ENCODE results near the gene KCNH1.
A peak's percentile ranks its signal among the peaks of the same experiment; 100 is the strongest.

KCNH1 gene

DNA sequence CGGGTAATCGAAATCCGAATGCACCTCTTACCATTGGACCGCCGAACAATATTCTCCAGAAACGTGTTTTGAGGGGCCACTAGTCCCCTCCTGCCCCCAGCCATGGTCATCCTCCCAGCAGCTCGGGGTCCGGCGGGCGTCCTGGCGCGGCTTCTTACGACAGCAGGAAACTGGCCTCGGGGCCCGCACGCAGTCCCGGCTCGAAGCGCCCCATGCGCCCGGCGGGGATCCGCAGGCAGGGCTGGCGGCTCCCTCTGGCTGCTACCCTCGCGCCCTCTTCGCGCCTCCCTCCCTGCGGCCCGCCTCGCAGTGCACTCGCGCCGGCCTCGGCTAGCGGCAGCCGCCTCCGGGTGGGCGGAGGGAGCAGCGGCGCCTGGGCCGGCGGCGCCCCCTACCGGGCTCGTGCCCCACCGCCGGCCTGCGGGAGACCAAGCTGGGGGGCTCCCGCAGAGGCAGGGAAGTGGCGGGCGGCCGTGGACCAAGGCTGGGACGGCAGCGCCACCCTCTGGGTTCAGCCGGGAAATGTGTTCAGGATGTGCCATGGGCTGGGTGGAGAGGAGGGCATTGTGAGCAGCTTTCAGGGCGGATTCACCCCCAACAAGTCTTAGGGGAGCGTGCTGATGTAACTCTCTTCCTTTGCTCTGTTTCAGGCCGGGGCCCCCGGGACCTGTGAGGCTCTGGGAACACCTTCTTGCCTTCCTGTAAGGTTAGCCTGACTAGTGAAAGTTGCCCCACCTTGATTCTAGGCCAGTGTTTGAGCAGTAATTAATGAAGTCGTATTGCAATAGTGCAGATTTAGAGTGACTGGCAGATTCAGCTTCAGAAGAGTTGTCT, at the start of gene KCNH1:
Gene KCNH1, minus strand, starts transcription at position 313 of the 834 bp plus-strand sequence. Its CDS starts 203 bp downstream, at position 110.
- peak; percentile 58 to 61 for DNase-seq

GRCh38 chr1:211182746-211183145, 48.8 kb upstream of the KCNH1 start:
- no peak for DNase-seq

- DNase-seq = no peak
These were observed 40.4 kb upstream of the KCNH1 start for GRCh38 chr1:211174375-211174774.

- no peak for DNase-seq
These were observed 38.7 kb upstream of the KCNH1 start for GRCh38 chr1:211172657-211173056.

DNA sequence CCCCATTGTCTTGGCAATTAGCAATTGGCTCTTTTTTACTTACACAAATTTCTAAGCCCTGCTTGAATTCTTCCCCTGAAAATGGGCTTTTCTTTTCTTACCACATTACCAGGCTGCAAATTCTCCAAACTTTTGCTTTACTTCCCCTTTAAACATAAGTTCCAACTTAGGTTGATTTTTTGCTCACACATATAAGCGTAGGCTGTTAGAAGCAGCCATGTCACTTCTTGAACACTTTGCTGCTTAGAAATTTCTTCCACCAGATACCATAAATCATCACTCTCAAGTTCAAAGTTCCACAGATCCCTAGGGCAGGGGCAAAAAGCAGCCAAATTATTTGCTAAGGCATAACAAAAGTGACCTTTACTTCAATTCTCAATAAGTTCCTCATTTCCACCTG, 35.4 kb upstream of the KCNH1 start:
- no peak for DNase-seq

GRCh38 chr1:211158866-211159265, 24.9 kb upstream of the KCNH1 start:
- DNase-seq = no peak

DNA sequence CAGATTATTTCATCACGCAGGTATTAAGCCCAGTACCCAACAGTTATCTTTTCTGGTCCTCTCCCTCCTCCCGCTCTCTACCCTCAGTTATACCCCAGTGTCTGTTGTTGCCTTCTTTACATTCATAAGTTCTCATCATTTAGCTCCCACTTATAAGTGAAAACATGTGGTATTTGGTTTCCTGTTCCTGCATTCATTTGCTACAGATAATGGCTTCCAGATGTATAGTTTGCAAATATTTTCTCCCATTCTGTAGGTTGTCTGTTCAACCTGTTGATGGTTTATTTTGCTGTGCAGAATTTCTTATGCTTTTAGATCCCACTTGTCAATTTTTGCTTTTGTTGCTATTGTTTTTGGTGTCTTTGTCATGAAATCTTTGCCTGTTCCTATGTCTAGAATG, 21.1 kb upstream of the KCNH1 start:
- no peak for DNase-seq

DNA sequence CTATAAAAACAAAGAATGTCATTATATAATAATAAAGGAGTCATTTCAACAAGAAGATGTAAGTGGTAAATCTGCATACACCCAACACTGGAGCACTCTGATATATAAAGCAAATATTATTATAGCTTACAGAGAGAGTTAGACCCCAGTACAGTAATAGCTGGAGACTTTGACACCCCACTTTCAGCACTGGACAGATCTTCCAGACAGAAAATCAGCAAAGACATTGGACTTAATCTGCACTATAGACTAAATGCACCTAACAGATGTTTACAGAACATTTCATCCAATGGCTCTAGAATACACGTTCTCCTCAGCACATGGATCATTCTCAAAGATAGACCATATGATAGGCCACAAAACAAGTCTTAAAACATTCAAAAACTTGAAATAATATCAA, 20.0 kb upstream of the KCNH1 start:
- DNase-seq = no peak

DNA sequence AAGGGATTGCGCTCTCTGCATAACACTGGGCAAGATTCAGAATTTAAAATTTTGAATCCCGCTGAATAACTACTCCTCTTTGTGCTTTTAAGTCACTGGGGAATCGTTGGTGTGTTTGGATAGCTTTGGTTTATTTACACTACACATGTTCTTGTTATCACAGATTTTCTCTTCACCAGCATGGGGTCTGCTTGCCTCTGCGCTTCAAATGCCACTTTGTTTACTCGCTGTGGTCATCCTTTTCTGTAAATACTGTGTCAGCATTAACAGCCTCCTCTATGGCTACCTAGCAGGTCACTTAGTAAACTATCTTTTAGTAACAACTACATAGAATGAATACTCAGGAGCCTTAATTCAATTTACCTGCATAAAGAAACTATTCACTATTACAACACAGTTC, 14.4 kb upstream of the KCNH1 start:
- no peak for DNase-seq

DNA sequence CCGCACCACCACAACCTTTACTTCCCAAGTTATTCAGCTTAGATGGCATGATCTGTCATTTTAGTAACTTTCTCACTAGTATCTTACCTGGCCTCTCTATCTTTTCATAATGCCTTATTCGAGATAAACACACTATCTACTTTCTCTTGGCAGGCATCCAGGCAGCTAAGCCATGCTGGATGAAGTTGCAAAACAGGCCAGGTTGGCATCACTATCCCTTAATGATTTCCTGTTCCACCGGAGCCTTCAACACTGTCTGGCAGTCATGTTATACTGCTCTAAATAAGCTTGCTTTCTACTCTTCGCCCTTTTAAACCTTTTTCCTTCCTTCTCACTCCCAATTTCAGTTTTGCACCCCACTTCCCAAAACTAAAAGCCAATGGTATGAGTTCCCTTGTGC, 12.0 kb upstream of the KCNH1 start:
- DNase-seq = no peak

DNA sequence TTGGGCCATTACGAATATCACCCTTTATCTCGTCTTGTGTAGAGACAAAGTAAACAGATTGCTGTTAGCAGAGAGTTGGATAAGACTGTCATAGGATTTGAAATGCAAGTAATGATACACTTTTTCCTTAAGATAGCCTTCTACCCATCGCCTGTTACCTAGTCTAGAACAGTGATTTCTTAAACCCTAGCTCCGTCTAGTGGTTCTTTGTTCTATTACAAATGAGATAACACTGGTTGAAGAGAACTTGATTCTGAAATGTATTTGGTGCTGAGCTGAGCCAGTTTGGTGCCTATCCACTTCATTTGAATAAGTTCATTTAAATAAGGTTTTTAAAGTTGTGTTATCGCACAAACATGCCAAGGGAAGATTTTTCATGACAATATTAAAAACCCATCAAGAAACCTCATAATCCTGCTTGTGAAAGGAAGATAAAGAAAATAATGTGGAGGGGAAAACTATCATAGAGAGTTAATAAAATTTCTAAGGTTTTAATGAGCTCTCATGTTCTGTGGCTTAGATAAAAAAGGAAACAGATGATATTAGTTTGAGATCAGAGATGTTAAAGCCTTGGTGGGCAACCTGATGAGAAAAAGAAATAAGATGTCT, 1.5 kb upstream of the KCNH1 start:
- DNase-seq = no peak

- DNase-seq = peak; percentile 15 to 19
These were observed 534 bp downstream of the KCNH1 start for GRCh38 chr1:211133393-211133835.

DNA sequence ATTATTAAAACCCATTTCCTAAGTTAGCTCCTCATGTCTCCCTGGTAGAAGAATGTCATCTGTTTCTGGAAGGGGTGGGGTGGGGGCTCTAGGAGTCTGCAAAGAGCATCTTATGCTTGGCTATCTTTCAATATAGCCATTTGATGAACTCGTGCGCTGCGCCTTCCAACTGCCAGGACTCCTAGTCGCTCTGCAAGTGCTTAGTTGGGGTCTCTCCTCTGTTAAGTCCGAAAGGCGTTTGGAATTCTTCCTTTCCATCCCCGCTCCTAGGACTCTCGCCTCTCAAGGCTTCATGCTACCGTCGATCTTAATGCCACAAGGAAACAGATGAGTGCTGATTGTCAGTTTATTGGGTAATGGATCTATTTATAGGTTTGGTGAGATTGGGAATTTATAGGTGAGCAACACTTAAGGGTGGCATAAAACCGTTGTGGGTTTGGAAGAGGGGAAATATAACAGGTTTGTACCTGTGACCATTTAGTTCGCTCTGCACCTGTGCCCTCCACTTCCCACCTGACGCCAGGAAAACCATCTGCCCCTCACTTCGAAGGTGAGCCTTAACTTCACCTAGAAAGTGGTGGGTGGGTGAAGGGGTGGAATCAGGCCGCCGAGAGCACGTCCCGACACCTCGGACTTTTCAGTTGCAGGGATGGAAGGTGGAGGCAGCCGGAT, 1.1 kb downstream of the KCNH1 start:
- DNase-seq = no peak

GRCh38 chr1:211129776-211130175, 4.2 kb downstream of the KCNH1 start:
- DNase-seq = no peak

DNA sequence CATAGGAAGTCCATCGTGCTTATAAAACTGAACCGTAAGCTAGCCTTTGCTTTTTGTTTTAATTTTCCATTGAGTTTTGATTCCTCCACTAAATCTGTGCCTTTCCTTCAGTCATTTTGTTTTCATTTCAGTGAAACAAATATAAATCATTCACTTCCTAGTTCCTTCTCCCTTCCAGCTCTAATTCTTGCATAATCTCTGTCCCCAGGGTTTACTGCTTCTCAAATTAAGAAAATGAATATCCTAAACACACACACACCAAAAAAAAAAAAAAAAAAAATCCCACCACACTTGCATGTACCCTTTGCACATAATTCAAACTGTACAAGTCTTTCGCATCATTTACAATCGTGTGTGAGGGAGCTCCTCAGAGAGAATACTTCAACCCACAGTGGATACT, 6.8 kb downstream of the KCNH1 start:
- DNase-seq = no peak

GRCh38 chr1:211126622-211127021, 7.3 kb downstream of the KCNH1 start:
- no peak for DNase-seq

GRCh38 chr1:211118407-211119102, 15.4 kb downstream of the KCNH1 start:
- DNase-seq = no peak

- no peak for DNase-seq
These were observed 19.5 kb downstream of the KCNH1 start for GRCh38 chr1:211114446-211114845.

DNA sequence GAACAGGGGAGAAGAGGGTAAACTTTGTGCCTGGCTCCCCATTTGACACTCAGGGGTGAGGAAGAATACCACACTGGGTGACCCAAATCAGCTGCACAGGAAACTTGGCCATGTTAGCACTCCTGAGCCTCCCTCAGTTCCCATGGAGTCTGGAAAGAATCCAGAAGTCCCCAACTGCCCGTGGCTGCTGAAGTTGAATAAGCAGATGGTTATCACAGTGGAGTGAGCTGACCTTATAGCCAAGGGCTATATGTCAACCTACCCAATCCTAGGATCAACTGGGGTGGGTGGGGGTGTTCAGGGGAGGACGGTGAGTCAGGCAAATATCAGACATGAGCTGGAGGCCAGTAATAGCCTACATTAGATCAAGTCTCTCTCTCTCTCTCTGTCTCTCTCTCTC, 20.4 kb downstream of the KCNH1 start:
- no peak for DNase-seq

- DNase-seq = no peak
These were observed 22.6 kb downstream of the KCNH1 start for GRCh38 chr1:211111351-211111750.

DNA sequence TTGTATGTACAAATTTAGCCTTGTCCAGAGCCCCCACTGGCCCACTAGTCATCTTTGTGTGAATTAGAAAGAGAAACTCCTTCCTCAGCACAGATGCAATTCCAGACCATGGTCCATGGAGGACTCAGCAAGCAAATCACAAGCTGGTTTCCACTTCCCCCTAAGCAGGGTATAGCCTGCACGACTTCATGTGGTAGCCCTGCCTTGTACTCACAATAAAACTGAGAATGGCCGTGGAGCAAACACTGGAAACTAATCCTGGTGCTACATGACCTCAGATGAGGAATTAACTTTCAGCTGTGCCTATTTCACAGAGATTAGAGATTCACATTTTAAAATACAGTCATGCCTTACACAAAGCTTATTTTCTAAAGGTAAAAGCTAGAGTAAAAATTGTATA, 32.5 kb downstream of the KCNH1 start:
- DNase-seq = no peak

DNA sequence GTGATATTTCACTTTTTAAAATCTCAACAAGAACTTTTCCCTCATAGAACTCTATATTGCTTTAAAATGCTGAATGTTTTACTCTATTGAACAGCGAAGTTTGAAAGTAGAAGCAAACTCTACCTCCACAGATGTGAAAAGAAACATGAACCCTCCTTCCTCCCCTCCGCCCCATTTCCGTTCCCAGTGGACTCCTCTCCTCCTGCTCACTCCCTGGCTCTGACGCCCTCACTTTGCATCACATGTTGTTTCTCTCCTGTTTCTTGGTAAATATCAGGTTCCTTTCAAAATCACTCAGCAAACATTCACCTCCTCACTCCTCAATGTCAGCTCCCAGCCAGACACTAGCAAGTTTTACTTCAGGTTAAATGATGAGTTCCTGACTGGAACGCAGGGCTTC, 34.6 kb downstream of the KCNH1 start:
- DNase-seq = no peak

DNA sequence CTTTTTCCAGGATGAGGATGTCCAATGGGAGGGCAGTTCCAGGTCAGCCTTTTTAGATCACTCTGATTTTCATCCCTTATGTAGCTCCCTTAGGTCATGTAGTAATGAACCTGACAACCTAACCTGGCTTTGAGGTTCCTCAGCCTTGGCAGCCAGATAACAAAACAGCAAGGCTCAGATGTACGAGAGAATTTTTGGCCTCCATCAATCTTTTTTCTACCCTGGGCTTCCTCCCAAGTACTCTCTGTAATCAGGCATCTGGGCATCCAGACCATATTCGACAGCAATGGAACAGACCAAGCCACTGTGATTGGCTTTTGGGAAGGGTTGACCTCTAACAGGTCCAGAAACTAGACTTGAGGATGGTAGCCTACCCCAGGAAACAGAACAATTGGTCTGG, 38.6 kb downstream of the KCNH1 start:
- no peak for DNase-seq

All from activated CD4-positive, alpha-beta T cell treated with anti-CD3 and anti-CD28 coated beads, Interleukin-2, amount 50 U/mL, for 4 hours (primary cell).